Measurements from ENCODE around the gene KIAA0040.

- no peak for TF ChIP-seq CTCF (IDR thresholded peaks at IDR 0.05)
- TF ChIP-seq ZFX (IDR thresholded peaks at IDR 0.05; ENCODE audit: borderline replicate concordance) = no peak
Measured at GRCh38 chr1:175155473-175155856, 37.1 kb downstream of the KIAA0040 start.
